Stimulated activated CD8-positive, alpha-beta memory T cell treated with anti-CD3 and anti-CD28 coated beads, Interleukin-4, amount 100 ng/mL, for 48 hours (primary cell): ENCODE data around the gene CD164.
"Not testable (repeated sequence)": the region's sequence is repeated elsewhere in the genome, so short reads cannot be mapped to it uniquely, and the experiment has no call there.

Experiments
- DNase-seq: peaks from one replicate; pipeline ENCODE4 v3.0.0-alpha.2; 2020

The CD164 gene

DNA sequence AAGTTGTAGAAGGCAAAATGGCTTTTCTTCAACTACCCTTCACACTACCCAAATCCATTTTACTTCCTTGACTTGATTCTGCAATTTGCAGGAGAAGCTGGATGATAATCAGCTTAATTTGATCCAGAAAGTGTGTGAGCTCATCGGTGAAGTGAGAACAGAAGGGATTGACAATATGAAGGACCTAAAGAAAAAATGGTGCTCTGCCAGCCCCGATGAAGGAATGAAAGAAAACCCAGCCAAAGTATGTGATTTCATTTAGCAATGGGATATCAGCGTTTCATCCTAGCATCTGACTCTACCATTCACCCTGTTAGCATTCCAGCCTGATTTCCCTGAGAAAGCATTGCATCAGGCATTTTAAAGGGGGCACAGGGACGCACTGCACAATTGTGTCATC lies 41.5 kb downstream of the CD164 start:
- DNase-seq, result no peak

- DNase-seq, result no peak
These were observed 42.2 kb downstream of the CD164 start for GRCh38 chr6:109339906-109340678.

DNA sequence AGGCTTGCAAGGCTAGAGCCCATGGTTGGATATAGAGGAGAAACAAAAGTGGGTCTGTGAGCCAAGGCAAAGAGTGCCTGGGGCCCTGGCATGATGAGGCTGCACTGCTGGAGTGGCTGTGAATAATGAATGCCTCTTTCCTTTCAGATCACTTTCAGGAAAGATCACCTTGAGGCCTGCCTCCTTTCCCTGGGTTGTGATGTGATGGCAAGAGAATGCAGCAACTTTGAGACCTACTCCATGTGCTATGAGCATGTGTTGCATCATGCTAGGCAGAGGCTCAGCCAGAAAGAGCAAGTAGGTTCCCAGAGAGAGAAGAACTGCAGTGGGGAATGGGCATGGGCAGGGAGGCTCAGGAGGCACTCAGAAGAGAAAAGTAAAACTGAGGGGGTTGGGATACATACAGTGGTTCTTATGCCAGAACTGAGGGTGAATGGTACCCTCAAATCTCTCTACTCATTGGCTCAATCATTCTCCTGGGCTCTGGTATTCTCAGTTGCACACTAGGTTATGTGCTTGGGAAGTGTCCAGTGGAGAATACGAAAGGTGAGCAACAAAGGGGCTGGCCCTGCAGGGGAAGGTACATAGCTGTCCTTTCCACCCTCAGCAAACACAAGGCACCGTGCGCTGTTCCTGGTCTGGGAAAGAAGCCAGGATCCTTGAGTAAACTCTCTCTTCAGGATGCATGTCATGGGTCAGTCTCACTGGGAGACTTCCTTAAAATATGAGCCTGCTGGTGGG lies 45.9 kb downstream of the CD164 start:
- DNase-seq, result no peak

DNA sequence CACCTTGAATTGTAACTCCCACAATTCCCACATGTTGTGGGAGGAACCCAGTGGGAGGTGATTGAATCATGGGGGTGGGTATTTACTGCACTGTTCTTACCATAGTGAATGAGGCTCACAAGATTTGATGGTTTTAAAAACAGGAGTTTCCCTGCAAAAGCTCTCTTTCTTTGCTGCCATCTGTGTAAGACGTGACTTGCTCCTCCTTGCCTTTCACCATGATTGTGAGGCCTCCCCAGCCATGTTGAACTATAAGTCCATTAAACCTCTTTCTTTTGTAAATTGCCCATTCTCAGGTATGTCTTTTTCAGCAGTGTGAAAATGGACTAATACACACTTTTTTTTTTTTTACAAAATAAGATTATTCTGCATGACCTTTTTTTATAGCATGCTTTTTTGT lies 48.4 kb downstream of the CD164 start:
- not testable (repeated sequence) for DNase-seq

GRCh38 chr6:109332748-109333147 lies 49.5 kb downstream of the CD164 start:
- DNase-seq, result no peak

DNA sequence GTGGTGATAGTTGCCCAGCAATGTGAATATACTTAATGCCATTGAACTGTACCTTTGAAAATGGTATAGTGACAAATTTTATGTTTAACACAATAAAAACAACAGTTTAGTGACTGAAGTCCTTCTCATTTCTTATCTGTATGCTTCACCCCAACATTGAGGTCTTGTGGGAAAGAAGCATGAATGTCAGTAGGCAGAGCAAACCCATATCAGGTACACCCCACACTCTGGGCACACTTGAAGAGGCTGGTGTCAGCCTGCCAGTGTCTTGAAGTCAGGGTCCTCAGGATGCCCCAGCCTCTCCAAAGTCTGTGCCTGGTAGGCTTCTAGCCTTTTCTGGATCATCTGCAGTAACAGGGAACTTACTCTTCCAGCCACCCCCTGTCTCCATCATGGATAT lies 51.2 kb downstream of the CD164 start:
- no peak for DNase-seq

- no peak for DNase-seq
These were observed 52.0 kb downstream of the CD164 start for GRCh38 chr6:109330263-109330662.

- no peak for DNase-seq
These were observed 53.6 kb downstream of the CD164 start for GRCh38 chr6:109328629-109329028.

DNA sequence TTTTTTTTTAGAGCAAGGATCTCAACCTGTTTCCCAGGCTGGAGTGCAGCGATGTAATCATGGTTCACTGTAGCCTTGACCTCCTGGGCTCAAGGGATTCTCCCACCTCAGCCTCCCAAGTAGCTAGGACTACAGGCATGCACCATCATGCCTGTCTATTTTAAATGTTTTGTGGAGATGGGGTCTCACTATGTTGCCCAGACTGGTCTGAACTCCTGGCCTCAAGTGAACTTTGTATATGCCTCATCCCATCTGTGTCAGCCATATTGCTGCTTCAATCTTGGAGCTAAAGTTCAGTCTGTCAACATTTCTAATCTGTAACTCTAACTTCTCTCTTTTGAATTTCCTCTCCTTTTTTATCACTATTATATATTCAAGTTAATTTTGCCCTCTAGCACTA lies 54.3 kb downstream of the CD164 start:
- DNase-seq, result no peak

GRCh38 chr6:109327491-109327890 lies 54.8 kb downstream of the CD164 start:
- no peak for DNase-seq

- no peak for DNase-seq
These were observed 55.9 kb downstream of the CD164 start for GRCh38 chr6:109326351-109326750.

- DNase-seq, result no peak
These were observed 56.9 kb downstream of the CD164 start for GRCh38 chr6:109325400-109325801.

DNA sequence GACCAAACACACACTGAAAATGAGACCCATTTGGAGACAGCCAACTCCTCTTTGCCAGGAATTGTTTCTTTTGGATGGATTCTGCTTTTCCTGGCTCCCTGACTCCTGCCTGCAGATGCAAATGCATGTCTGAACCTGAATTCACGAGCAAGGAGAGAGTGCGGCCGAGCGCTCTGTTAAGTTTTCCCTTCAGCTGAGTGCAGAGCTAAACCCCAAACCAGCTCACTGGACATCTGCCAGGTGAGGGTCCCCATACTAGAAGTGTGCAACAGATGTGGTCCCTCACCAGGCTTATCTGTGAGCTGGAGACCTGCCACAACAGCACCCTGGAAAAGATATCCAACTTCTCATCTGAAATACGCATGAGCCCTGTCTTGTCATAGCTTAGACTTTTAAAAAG lies 59.0 kb downstream of the CD164 start:
- DNase-seq, result no peak

DNA sequence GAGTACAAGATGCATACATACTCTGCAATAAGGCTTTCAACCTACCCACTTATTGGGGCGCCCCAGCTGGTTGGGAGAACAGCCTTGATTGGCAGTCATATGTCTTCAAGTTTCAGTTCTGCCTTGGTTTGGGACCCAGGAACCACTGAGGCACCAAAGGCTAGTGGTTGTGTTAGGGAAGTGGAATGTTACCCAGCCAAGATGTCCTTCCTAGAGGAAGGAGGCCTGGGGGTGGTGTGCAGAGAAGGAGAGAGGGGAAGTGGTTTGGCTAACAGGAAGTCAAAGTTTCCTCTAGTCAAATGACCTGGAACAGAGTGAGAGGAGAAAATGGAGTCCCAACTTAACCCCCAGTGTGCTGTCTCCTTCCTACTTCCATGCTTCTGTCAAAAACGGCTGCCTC lies 59.4 kb downstream of the CD164 start:
- no peak for DNase-seq

DNA sequence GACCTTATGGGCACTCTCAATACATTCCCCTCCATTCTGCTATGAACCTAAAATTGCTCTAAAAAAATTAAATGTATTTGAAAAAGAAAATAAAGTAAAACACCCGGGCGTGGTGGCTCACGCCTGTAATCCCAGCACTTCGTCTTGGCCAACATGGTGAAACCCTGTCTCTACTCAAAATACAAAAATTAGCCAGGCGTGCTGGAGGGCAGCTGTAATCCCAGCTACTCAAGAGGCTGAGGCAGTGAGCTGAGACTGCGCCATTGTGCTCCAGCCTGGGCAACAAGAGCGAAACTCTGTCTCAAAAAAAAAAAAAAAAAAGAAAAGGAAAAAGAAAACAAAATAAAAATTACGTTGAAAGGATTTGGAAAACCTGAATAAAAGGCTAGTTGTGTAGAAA lies 60.5 kb downstream of the CD164 start:
- DNase-seq, result no peak

GRCh38 chr6:109320072-109320471 lies 62.2 kb downstream of the CD164 start:
- no peak for DNase-seq

DNA sequence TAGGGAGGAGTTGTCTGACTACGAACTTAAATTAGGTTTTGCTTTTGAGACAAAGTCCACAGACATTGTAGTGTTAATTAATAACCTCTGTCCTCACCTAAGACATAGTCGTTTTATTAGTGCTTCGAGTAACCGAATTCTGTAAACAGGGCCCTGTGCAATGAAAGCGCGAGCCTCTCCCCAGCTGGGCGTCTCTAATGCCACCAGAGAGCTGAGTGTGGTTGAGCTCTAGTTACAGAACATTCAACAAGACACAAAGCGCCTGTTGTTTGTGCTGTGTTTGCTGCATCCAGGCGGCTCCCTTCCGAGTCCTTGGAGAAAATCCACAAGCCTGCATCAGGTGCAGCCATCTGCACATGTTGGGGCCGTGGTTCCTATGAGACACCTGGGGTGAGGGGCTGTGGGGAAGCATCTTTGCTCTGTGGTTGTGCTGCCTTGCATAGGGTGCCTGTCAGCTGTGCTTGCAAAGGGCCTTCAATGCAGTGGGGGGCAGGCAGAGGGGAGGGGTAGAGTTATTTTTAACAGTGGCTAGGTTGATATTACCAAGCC lies 63.9 kb downstream of the CD164 start:
- no peak for DNase-seq

DNA sequence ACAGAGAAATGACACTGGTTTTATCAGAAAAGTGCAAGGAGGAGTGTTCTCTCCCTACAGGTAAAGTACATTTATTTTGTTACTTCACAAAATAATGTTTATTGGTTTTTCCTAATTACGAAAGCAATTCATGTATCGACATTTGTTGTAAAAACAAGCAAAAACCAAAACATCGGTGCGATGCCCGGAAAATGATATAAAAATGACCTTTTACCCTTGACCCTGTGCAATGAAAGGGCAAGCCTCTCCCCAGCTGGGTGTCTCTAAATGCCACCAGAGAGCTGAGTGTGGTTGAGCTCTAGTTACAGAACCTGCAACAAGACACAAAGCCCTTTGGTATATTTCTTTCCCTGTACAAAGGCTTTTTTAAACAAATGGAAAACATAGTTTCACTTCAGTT lies 65.4 kb downstream of the CD164 start:
- no peak for DNase-seq
